OCI-LY7 (cell line): ENCODE measurements around the gene ATP6V0D1. TPM values are rescaled to one million over a fixed set of nuclear protein-coding genes. Genes with fewer than 3 reads are reported as not detected.

Experiments
- BruUV-seq: library from RNA; stranded (reverse); fragments of 400-500 nt; replicated peaks from 2 replicates; lab custom pipeline; 2021; lab: Mats Ljungman, UMichigan
- CTCF ChIA-PET: fragments of 300-600 bp; sonication (Branson Sonifier 250); formaldehyde crosslinking; loops from one replicate; lab custom pipeline; 2022; ENCODE audit warnings: antibody characterized with exemption; ENCODE audit not compliant: unreplicated experiment; lab: Charles Lee
- POLR2A ChIA-PET: fragments of 300-600 bp; sonication (Branson Sonifier 250); formaldehyde crosslinking; loops from one replicate; lab custom pipeline; 2022; ENCODE audit warnings: antibody characterized with exemption; lab: Charles Lee
- DNase-seq: peaks from one replicate; pipeline ENCODE4 v3.0.0-alpha.2; 2015; ENCODE audit warnings: low spot score
- H2AFZ ChIP-seq: fragments of 200-600 bp; sonication (generic), shearing (Covaris generic); 2 replicates; pipeline ENCODE4 v1.6.1; 2014; ENCODE audit warnings: mild to moderate bottlenecking, antibody characterized with exemption, low read length, moderate library complexity
- H3K27ac ChIP-seq: fragments of 200-600 bp; sonication (generic); 2 replicates; pipeline ENCODE4 v1.5.1; 2014; ENCODE audit warnings: mixed run types, low read depth, mild to moderate bottlenecking, moderate library complexity, low read length, inconsistent platforms; ENCODE audit not compliant: poor library complexity, severe bottlenecking
- H3K36me3 ChIP-seq: fragments of 200-600 bp; sonication (generic); 2 replicates; pipeline ENCODE4 v1.6.1; 2014; ENCODE audit warnings: mild to moderate bottlenecking, antibody characterized with exemption, low read length, moderate library complexity, mixed read lengths; ENCODE audit not compliant: insufficient read depth
- H3K4me1 ChIP-seq: fragments of 200-600 bp; sonication (generic); 2 replicates; pipeline ENCODE4 v1.5.1; 2014; ENCODE audit warnings: mild to moderate bottlenecking, low read length; ENCODE audit not compliant: insufficient read depth, poor library complexity, severe bottlenecking
- H3K4me2 ChIP-seq: fragments of 200-600 bp; sonication (generic); 2 replicates; pipeline ENCODE4 v1.6.1; 2014; ENCODE audit warnings: mild to moderate bottlenecking, low read length
- H3K4me3 ChIP-seq: fragments of 200-600 bp; sonication (generic); 2 replicates; pipeline ENCODE4 v1.5.1; 2014; ENCODE audit warnings: mild to moderate bottlenecking, low read depth, low read length; ENCODE audit not compliant: poor library complexity, severe bottlenecking
- H3K79me2 ChIP-seq: fragments of 200-600 bp; sonication (generic); 2 replicates; pipeline ENCODE4 v1.6.1; 2016; ENCODE audit warnings: low read depth, mild to moderate bottlenecking, low read length, moderate library complexity, mixed read lengths; ENCODE audit not compliant: insufficient read depth
- H3K9me2 ChIP-seq: fragments of 200-600 bp; sonication (generic); 2 replicates; pipeline ENCODE4 v1.6.1; 2016; ENCODE audit warnings: mild to moderate bottlenecking, low read length, mixed read lengths; ENCODE audit not compliant: insufficient read depth
- H3K9me3 ChIP-seq: fragments of 200-600 bp; sonication (generic); 2 replicates; pipeline ENCODE4 v1.6.1; 2014; ENCODE audit warnings: mild to moderate bottlenecking, mixed run types, low read length, mixed read lengths
- H4K20me1 ChIP-seq: fragments of 200-600 bp; sonication (generic); 2 replicates; pipeline ENCODE4 v1.6.1; 2014; ENCODE audit warnings: mild to moderate bottlenecking, antibody characterized with exemption, low read length, moderate library complexity, mixed read lengths; ENCODE audit not compliant: insufficient read depth
- CTCF ChIP-seq: fragments of 200-600 bp; sonication (generic); conservative IDR thresholded peaks from 2 replicates; pipeline ENCODE4 v1.5.1; 2014; ENCODE audit warnings: mild to moderate bottlenecking, antibody characterized with exemption, low read length, moderate library complexity, mixed read lengths
- EZH2phosphoT487 ChIP-seq: fragments of 200-600 bp; sonication (generic); IDR thresholded peaks from 2 replicates; pipeline ENCODE4 v1.6.1; 2018; ENCODE audit warnings: low read depth, borderline replicate concordance, mild to moderate bottlenecking, mixed run types, antibody characterized with exemption, low read length, moderate library complexity, mixed read lengths
- intact Hi-C: fragments of 100-400 bp; cut with micrococcal nuclease; formaldehyde crosslinking; loops from one replicate; pipeline ENCODE4 v1.10.0; 2022; ENCODE audit not compliant: unreplicated experiment
- total RNA-seq, 2 experiments: library from RNA; depleted of rRNA in 1 of 2; stranded (reverse); fragments of >200 nt in 1 of 2; shearing (Covaris generic) in 1 of 2; gene quantifications; 2 replicates each; pipeline ENCODE4 v1.2.3, GENCODE V29; 2014 to 2022

The ATP6V0D1 gene
- total RNA-seq, 2 experiments from 2014 or later: 24.4 to 38.0 TPM

- Histone ChIP-seq H3K79me2 (no peaks in the 10 kb centered on the region), H3K4me3 (no peak overlapping the region), H3K9me2 (no peaks in the 10 kb centered on the region), H3K36me3 (no peaks in the 10 kb centered on the region), H3K4me2 (no peak overlapping the region), H3K4me1 (no peaks in the 10 kb centered on the region), H4K20me1 (no peaks in the 10 kb centered on the region; the same call in 1 of the 2 replicates), H3K27ac (no peak overlapping the region), H2AFZ (no peak overlapping the region), H3K9me3 (no peaks in the 10 kb centered on the region)
- TF ChIP-seq CTCF: no peak
- TF ChIP-seq EZH2phosphoT487: no peak
- ChIA-PET CTCF (no interaction called here), POLR2A (no interaction called here)
- intact Hi-C loops: no loop called here
- no peak for DNase-seq
- BruUV-seq: no TSS peak
Observed at GRCh38 chr16:67459066-67459860, 21.7 kb downstream of the ATP6V0D1 start.

DNA sequence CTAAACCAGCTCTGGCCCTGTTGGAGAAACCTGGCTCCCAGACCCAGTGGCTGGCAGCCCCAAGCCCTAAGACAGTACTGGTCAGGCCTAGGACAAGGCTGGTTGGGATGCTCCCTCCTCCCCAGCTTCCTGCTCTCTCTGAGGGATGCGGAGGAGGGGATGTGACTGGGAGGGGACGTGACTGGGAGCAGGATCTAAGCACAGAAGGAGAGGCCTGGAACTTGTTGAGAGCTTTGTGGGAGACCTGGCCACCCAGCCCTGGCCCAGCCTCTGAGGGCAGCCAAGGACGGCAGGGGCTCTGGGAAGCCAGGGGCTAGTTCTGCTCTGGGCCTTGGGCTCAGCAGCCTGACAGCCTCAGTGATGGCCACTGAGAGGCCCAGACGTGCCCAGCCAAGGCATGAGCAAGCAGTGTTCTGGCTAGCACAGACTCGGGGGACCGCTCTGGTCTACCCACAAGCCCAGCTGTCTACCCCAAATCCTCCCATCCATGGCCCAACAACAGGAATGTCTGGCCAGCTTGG is 22.8 kb downstream of the ATP6V0D1 start:
- POLR2A ChIA-PET: no interaction called here
- Histone ChIP-seq H3K4me2 (no peak overlapping the region), H4K20me1 (no peaks in the 10 kb centered on the region; the same call in 1 of the 2 replicates), H3K4me1 (no peaks in the 10 kb centered on the region), H3K4me3 (no peak overlapping the region), H3K27ac (no peak overlapping the region), H3K79me2 (no peaks in the 10 kb centered on the region), H3K9me2 (no peaks in the 10 kb centered on the region), H3K36me3 (peaks cover under 1% of the 10 kb centered on the region; the same call in 1 of the 2 replicates), H3K9me3 (no peaks in the 10 kb centered on the region), H2AFZ (no peak overlapping the region)
- CTCF ChIA-PET: no interaction called here
- TF ChIP-seq EZH2phosphoT487 (no peak), CTCF (no peak)
- intact Hi-C loops: no loop called here
- BruUV-seq: no TSS peak
- no peak for DNase-seq

- H3K9me3 ChIP-seq: no peaks in the 10 kb centered on the region
- H3K4me2 ChIP-seq: no peak overlapping the region
- POLR2A ChIA-PET: no interaction called here
- no peaks in the 10 kb centered on the region for H3K9me2 ChIP-seq
- TF ChIP-seq EZH2phosphoT487 (no peak), CTCF (no peak)
- BruUV-seq: no TSS peak
- DNase-seq: no peak
- no peaks in the 10 kb centered on the region for H3K4me1 ChIP-seq
- peaks cover 4% of the 10 kb centered on the region; the same call in 1 of the 2 replicates for H3K36me3 ChIP-seq
- no peak overlapping the region for H2AFZ ChIP-seq
- H3K27ac ChIP-seq: no peak overlapping the region
- CTCF ChIA-PET: no interaction called here
- no peaks in the 10 kb centered on the region for H3K79me2 ChIP-seq
- H3K4me3 ChIP-seq: no peak overlapping the region
- no peaks in the 10 kb centered on the region; the same call in 1 of the 2 replicates for H4K20me1 ChIP-seq
- intact Hi-C loops: no loop called here
Observed at GRCh38 chr16:67457611-67458010, 23.3 kb downstream of the ATP6V0D1 start.
